Caco-2 (cell line): ENCODE measurements around the gene CRAT. TPM values are rescaled to one million over a fixed set of nuclear protein-coding genes. Genes with fewer than 3 reads are reported as not detected.

Source experiments
- BruUV-seq: library from RNA; stranded (reverse); fragments of 400-500 nt; replicated peaks from 2 replicates; lab custom pipeline; 2021; lab: Mats Ljungman, UMichigan
- CTCF ChIA-PET: fragments of 300-600 bp; sonication (Branson Sonifier 250); formaldehyde crosslinking; loops from one replicate; lab custom pipeline; 2022; ENCODE audit warnings: antibody characterized with exemption; lab: Charles Lee
- POLR2A ChIA-PET: fragments of 300-600 bp; sonication (Branson Sonifier 250); formaldehyde crosslinking; loops from one replicate; lab custom pipeline; 2022; ENCODE audit warnings: antibody characterized with exemption; lab: Charles Lee
- DNase-seq, 2 experiments: peaks; one replicate each; pipeline versions ENCODE4 v3.0.0 to v3.0.0-alpha.2; 2020 to 2022
- H3K27me3 ChIP-seq: replicated peaks from 2 replicates; pipeline ENCODE4 v1.6.0; 2011; ENCODE audit warnings: low read length; ENCODE audit not compliant: control insufficient read depth, insufficient read depth
- H3K36me3 ChIP-seq: 2 replicates; pipeline ENCODE4 v1.5.1; 2011; ENCODE audit warnings: low read length; ENCODE audit not compliant: control insufficient read depth, insufficient read depth
- H3K4me1 ChIP-seq: fragments of 250-450 bp; sonication (Bioruptor Pico); 2 replicates; pipeline ENCODE4 v1.5.1; 2020; ENCODE audit warnings: mild to moderate bottlenecking
- H3K4me3 ChIP-seq: 2 replicates; pipeline ENCODE4 v1.5.1; 2011; ENCODE audit warnings: low read depth, mild to moderate bottlenecking, control low read depth, low read length
- H3K9me3 ChIP-seq: fragments of 250-450 bp; sonication (Bioruptor Pico); 2 replicates; pipeline ENCODE4 v1.5.1; 2020; ENCODE audit warnings: mild to moderate bottlenecking, moderate library complexity
- H3K27ac Mint-ChIP-seq: one replicate; pipeline ENCODE4 v1.8.0; 2022; ENCODE audit warnings: mixed read lengths; ENCODE audit not compliant: unreplicated experiment
- H3K27me3 Mint-ChIP-seq: one replicate; pipeline ENCODE4 v1.8.0; 2022; ENCODE audit warnings: mixed read lengths; ENCODE audit not compliant: insufficient read depth, unreplicated experiment
- H3K36me3 Mint-ChIP-seq: one replicate; pipeline ENCODE4 v1.8.0; 2022; ENCODE audit warnings: mild to moderate bottlenecking, mixed read lengths; ENCODE audit not compliant: insufficient read depth, unreplicated experiment
- H3K4me1 Mint-ChIP-seq: one replicate; pipeline ENCODE4 v1.8.0; 2022; ENCODE audit warnings: low read depth, mixed read lengths; ENCODE audit not compliant: unreplicated experiment
- H3K4me3 Mint-ChIP-seq: one replicate; pipeline ENCODE4 v1.8.0; 2022; ENCODE audit warnings: mild to moderate bottlenecking, moderate library complexity, mixed read lengths; ENCODE audit not compliant: unreplicated experiment
- H3K9me3 Mint-ChIP-seq: one replicate; pipeline ENCODE4 v1.8.0; 2022; ENCODE audit warnings: mixed read lengths; ENCODE audit not compliant: unreplicated experiment
- intact Hi-C: fragments of 100-400 bp; cut with micrococcal nuclease; formaldehyde crosslinking; loops from one replicate; pipeline ENCODE4 v1.10.0; 2022; ENCODE audit not compliant: unreplicated experiment
- total RNA-seq: library from RNA; stranded (reverse); gene quantifications from 2 replicates; pipeline ENCODE4 v1.2.3, GENCODE V29; 2022
- TF ChIP-seq, protein P1 (sequence below), 2 experiments: fragments of 200-600 bp in 1 of 2; IDR thresholded peaks; 1 replicate in 1 of 2; 2 replicates in 1 of 2; pipeline versions ENCODE4 v1.5.1 to v1.8.0; 2011 to 2022; ENCODE audit warnings: antibody characterized with exemption in 1 of 2, control low read depth in 1 of 2, inconsistent platforms in 1 of 2, low read depth in 1 of 2, low read length in 1 of 2, mild to moderate bottlenecking in 1 of 2, moderate library complexity in 1 of 2; ENCODE audit not compliant: insufficient read depth in 1 of 2, severe bottlenecking in 1 of 2, unreplicated experiment in 1 of 2

CRAT gene
- total RNA-seq, 1 experiment from 2014 or later: 20.7 TPM

DNA sequence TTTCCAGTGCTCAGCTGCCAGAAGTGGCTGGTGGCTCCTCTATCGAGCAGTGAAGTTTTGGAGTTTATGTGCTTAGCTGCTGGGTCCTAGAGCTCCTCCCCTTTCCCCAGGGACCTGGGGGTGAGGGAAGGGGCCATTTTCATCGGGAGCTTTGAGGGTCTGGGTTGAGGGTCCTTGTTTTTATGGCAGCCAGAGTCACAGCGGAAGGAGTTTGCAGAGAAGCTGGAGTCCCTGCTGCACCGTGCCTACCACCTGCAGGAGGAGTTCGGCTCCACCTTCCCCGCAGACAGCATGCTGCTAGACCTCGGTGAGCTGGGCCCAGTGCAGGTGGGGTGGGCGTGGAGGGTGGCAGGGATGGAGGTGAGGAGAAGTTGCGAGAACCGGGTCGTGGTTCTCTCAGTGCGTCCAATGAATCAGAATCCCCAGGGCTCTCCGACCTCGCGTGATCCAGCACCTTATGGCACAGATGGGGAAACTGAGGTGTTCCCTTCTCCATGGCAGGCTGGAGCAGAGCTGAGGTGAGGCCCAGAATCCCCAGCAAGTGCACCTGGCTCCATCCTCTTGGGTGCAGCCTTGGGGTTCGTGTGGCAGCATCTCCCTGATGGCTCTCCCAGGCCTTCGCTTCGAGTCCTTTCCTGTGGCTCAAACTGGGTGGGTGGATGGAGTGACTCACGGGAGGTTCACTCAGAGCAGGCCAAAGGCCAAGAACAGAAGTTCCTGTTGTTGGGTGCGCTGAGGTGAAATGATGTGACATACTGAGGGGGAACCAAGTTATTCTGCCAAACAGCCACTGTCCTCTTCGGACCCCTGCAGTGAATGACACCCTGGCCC lies 51.4 kb downstream of the CRAT start:
- Mint-ChIP-seq H3K36me3 (peaks cover 36% of the 10 kb centered on the region), H3K27me3 (no peaks in the 10 kb centered on the region), H3K4me3 (no peak overlapping the region), H3K4me1 (no peaks in the 10 kb centered on the region), H3K9me3 (no peaks in the 10 kb centered on the region), H3K27ac (no peak overlapping the region)
- intact Hi-C loops: no loop called here
- Histone ChIP-seq H3K27me3 (no peaks in the 10 kb centered on the region), H3K36me3 (no peaks in the 10 kb centered on the region; the same call in 1 of the 2 replicates), H3K4me1 (no peaks in the 10 kb centered on the region), H3K4me3 (no peak overlapping the region), H3K9me3 (no peaks in the 10 kb centered on the region)
- TF ChIP-seq, protein P1, sequence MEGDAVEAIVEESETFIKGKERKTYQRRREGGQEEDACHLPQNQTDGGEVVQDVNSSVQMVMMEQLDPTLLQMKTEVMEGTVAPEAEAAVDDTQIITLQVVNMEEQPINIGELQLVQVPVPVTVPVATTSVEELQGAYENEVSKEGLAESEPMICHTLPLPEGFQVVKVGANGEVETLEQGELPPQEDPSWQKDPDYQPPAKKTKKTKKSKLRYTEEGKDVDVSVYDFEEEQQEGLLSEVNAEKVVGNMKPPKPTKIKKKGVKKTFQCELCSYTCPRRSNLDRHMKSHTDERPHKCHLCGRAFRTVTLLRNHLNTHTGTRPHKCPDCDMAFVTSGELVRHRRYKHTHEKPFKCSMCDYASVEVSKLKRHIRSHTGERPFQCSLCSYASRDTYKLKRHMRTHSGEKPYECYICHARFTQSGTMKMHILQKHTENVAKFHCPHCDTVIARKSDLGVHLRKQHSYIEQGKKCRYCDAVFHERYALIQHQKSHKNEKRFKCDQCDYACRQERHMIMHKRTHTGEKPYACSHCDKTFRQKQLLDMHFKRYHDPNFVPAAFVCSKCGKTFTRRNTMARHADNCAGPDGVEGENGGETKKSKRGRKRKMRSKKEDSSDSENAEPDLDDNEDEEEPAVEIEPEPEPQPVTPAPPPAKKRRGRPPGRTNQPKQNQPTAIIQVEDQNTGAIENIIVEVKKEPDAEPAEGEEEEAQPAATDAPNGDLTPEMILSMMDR (IDR thresholded peaks at IDR 0.05; ENCODE audit: insufficient read depth in 1 of 2, low read depth in 1 of 2, low read length in 1 of 2, severe bottlenecking in 1 of 2, unreplicated experiment in 1 of 2): no peak
- CTCF ChIA-PET: no interaction called here
- POLR2A ChIA-PET: no interaction called here
- no TSS peak for BruUV-seq
- DNase-seq: peak in 1 of 2 experiments; percentile 25

DNA sequence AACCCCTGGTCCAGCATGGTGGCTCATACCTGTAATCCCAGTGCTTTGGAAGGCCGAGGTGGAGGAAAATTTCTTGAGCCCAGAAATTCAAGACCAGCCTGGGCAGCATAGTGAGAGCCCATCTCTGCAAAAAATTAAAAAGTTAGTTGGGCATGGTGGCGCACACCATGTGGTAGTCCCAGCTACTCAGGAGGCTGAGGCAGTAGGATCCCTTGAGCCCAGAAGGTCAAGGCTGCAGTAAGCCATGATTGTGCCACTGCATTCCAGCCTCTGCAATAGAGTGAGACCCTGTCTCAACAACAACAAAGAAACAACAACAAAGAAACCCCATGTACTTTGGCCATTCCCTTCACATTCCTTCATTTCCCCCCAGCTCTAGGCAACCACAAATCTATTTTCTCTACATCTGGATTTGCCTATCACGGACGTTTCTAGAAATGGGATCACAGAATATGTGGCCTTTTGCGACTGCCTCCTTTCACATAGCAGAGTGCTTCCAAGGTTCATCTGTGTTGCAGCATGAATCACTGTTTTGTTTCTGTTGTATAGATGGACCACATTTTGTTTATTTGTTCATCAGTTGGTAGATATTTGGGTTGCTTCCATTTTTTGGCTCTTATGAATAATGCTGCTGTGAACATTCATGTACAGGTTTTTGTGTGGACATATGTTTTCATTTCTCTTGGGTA lies 56.3 kb downstream of the CRAT start:
- no peaks in the 10 kb centered on the region for H3K9me3 ChIP-seq
- Mint-ChIP-seq H3K9me3 (no peaks in the 10 kb centered on the region), H3K36me3 (peaks cover 44% of the 10 kb centered on the region), H3K4me1 (no peaks in the 10 kb centered on the region), H3K4me3 (no peak overlapping the region), H3K27ac (no peak overlapping the region), H3K27me3 (no peaks in the 10 kb centered on the region)
- TF ChIP-seq, protein P1 (IDR thresholded peaks at IDR 0.05; ENCODE audit: insufficient read depth in 1 of 2, low read depth in 1 of 2, low read length in 1 of 2, severe bottlenecking in 1 of 2, unreplicated experiment in 1 of 2): no peak
- no TSS peak for BruUV-seq
- H3K27me3 ChIP-seq: no peaks in the 10 kb centered on the region
- no peak overlapping the region for H3K4me3 ChIP-seq
- DNase-seq: no peak
- no peaks in the 10 kb centered on the region for H3K4me1 ChIP-seq
- no peaks in the 10 kb centered on the region; the same call in 1 of the 2 replicates for H3K36me3 ChIP-seq
- POLR2A ChIA-PET: no interaction called here
- intact Hi-C loops: no loop called here
- CTCF ChIA-PET: interaction anchor here (0.5 kb wide), 1 partner anchor 26 kb away, joined by 6 read pairs; the partner anchor contains the start of gene SH3GLB2

DNA sequence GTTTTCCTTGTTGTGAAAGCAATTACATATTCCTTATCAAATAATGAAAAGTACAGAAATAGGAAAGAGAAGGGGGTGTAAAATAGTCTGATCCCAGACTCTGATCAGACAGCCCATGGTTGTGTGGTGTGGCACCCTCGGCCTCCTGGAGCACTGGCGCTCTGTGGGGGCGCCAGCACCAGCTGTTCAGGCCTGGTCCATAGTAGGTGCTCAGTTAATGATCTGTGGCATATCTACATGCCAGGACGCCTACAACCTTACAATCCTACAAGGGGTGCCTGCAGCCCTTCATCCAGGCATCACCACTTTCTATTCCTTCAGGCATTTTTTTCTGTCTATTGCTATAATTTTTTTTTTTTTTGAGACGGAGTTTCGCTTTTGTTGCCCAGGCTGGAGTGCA lies 57.6 kb downstream of the CRAT start:
- Mint-ChIP-seq H3K27ac (no peak overlapping the region), H3K36me3 (peaks cover 43% of the 10 kb centered on the region), H3K27me3 (no peaks in the 10 kb centered on the region), H3K4me3 (no peak overlapping the region), H3K4me1 (no peaks in the 10 kb centered on the region), H3K9me3 (no peaks in the 10 kb centered on the region)
- Histone ChIP-seq H3K4me1 (no peaks in the 10 kb centered on the region), H3K27me3 (no peaks in the 10 kb centered on the region), H3K4me3 (no peak overlapping the region), H3K36me3 (no peaks in the 10 kb centered on the region; the same call in 1 of the 2 replicates), H3K9me3 (no peaks in the 10 kb centered on the region)
- CTCF ChIA-PET: no interaction called here
- DNase-seq: no peak
- POLR2A ChIA-PET: no interaction called here
- TF ChIP-seq, protein P1 (IDR thresholded peaks at IDR 0.05; ENCODE audit: insufficient read depth in 1 of 2, low read depth in 1 of 2, low read length in 1 of 2, severe bottlenecking in 1 of 2, unreplicated experiment in 1 of 2): no peak
- intact Hi-C loops: no loop called here
- BruUV-seq: no TSS peak
